HepG2 (cell line): ENCODE measurements around the gene CNOT8. TPM values are rescaled to one million over a fixed set of nuclear protein-coding genes. Genes with fewer than 3 reads are reported as not detected.

Experiments used
- KMT2A ChIP-seq: sonication (generic); formaldehyde crosslinking; IDR thresholded peaks from 2 replicates; pipeline ENCODE4 v1.4.0; 2020; ENCODE audit warnings: missing genetic modification reagents
- MXI1 ChIP-seq: IDR thresholded peaks from 3 replicates; pipeline ENCODE4 v1.6.1; 2012; ENCODE audit warnings: low read depth, low read length, inconsistent platforms, borderline replicate concordance
- RAD21 ChIP-seq: fragments of 450-650 bp; formaldehyde crosslinking; IDR thresholded peaks from 2 replicates; pipeline ENCODE4 v1.5.0; 2020; ENCODE audit warnings: mild to moderate bottlenecking
- ZBTB1 ChIP-seq: sonication (generic); formaldehyde crosslinking; IDR thresholded peaks from 2 replicates; pipeline ENCODE4 v1.4.0; 2020; ENCODE audit warnings: missing genetic modification reagents, borderline replicate concordance
- ZNF317 ChIP-seq: sonication (generic); formaldehyde crosslinking; IDR thresholded peaks from 2 replicates; pipeline ENCODE4 v1.5.0; 2020; ENCODE audit warnings: mild to moderate bottlenecking, missing genetic modification reagents
- ZNF331 ChIP-seq: sonication (generic); formaldehyde crosslinking; IDR thresholded peaks from 2 replicates; pipeline ENCODE4 v1.4.0; 2020; ENCODE audit warnings: missing genetic modification reagents
- ZNF333 ChIP-seq: sonication (generic); formaldehyde crosslinking; IDR thresholded peaks from 2 replicates; pipeline ENCODE4 v1.4.0; 2020; ENCODE audit warnings: mild to moderate bottlenecking, missing genetic modification reagents, borderline replicate concordance
- ZNF367 ChIP-seq: sonication (generic); formaldehyde crosslinking; IDR thresholded peaks from 2 replicates; pipeline ENCODE4 v1.4.0; 2020; ENCODE audit warnings: missing genetic modification reagents, borderline replicate concordance
- ZNF607 ChIP-seq: sonication (generic); formaldehyde crosslinking; IDR thresholded peaks from 2 replicates; pipeline ENCODE4 v1.5.1; 2020; ENCODE audit warnings: missing genetic modification reagents, mild to moderate bottlenecking, borderline replicate concordance
- ZNF776 ChIP-seq: sonication (generic); formaldehyde crosslinking; IDR thresholded peaks from 2 replicates; pipeline ENCODE4 v1.4.0; 2020; ENCODE audit warnings: mild to moderate bottlenecking, missing genetic modification reagents
- polyA plus RNA-seq, 8 experiments: library from polyadenylated mRNA; depleted of rRNA in 3 of 8; stranded (reverse) in 7 of 8; unstranded in 1 of 8; fragments of >200 nt; fragmentation: Illumina TruSeq in 4 of 8; extraction: Trizol in 4 of 8; gene quantifications; 2 replicates each; pipeline versions ENCODE4 v1.2.1 to v1.2.3, GENCODE V29; 2011 to 2016; ENCODE audit warnings: low read depth in 4 of 8, missing spikeins in 1 of 8, mixed read lengths in 1 of 8; ENCODE audit not compliant: insufficient read depth in 1 of 8
- total RNA-seq, 5 experiments: library from RNA; depleted of rRNA; stranded (reverse); fragments of >200 nt; fragmentation: Illumina TruSeq; extraction: Trizol; gene quantifications; 2 replicates each; pipeline ENCODE4 v1.2.3, GENCODE V29; 2016; ENCODE audit warnings: low read depth in 1 of 5
- TF ChIP-seq, protein P1 (sequence below): IDR thresholded peaks from 2 replicates; pipeline ENCODE4 v1.6.1; 2016; ENCODE audit warnings: missing compliant biosample characterization, missing genetic modification reagents, borderline replicate concordance
- TF ChIP-seq, protein P2 (sequence below): sonication (generic); formaldehyde crosslinking; IDR thresholded peaks from 2 replicates; pipeline ENCODE4 v1.4.0; 2020; ENCODE audit warnings: mild to moderate bottlenecking, missing genetic modification reagents
- TF ChIP-seq, protein P3 (sequence below): conservative IDR thresholded peaks from 2 replicates; pipeline ENCODE4 v1.6.1; 2018; ENCODE audit warnings: missing genetic modification reagents
- TF ChIP-seq, protein P4 (sequence below): IDR thresholded peaks from 2 replicates; pipeline ENCODE4 v1.6.1; 2016
- TF ChIP-seq, protein P5 (sequence below): sonication (generic); formaldehyde crosslinking; IDR thresholded peaks from 2 replicates; pipeline ENCODE4 v1.9.0; 2021; ENCODE audit warnings: missing genetic modification reagents, borderline replicate concordance

Gene CNOT8
- total and polyA plus RNA-seq, 2 of the 13 experiments (the other 11 are each of a cell fraction or from before 2014, with no cell fraction given): 37.1 to 74.9 TPM

DNA sequence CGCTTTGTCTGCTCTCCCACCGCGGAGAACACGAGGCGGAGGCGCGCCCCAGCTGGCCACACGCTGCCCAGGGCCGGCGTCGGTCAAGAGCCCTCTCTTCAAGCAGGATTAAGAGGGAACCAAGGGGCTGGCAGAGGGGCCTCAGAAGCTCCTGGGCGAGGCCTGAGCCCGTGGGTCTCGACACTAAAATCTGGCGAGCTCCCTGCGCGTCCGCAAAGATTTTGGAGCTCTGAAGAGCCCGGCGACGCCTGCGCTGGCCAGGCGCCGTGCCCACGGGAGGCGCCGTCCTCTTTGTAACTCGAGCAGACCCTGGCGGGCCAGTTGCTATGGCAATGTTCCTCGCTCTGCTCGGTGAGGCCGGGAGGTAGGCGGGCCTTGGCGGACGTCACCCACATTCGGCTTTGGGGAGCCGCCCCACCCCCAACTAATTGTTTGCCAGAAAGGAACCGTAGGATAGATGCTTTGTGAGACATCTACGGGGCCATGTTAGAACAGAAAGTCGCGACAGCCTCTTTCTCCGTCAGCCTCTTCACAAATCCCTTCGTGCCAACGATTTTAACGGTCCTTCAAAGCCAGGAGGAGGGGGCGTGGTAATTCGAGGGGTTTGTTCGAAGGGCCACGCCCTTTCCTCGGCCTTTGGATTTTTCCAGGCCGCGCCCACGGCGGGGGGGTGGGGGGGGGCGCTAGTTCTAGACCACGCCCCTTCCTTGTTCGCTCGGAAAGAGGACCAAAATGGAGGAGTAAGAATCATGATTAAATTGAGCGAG is 714 bp upstream of the CNOT8 start (continued):
- TF ChIP-seq KMT2A (CRISPR knock-in tag): peak; percentile 56; the same call in 1 of the 2 replicates
- no peak; the same call in 1 of the 2 replicates for TF ChIP-seq ZNF607 (CRISPR knock-in tag)
- no peak for TF ChIP-seq ZBTB1 (CRISPR knock-in tag)
- peak; percentile 89 for TF ChIP-seq MXI1
- TF ChIP-seq, protein P1, sequence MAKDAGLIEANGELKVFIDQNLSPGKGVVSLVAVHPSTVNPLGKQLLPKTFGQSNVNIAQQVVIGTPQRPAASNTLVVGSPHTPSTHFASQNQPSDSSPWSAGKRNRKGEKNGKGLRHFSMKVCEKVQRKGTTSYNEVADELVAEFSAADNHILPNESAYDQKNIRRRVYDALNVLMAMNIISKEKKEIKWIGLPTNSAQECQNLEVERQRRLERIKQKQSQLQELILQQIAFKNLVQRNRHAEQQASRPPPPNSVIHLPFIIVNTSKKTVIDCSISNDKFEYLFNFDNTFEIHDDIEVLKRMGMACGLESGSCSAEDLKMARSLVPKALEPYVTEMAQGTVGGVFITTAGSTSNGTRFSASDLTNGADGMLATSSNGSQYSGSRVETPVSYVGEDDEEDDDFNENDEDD (CRISPR knock-in tag): peak; percentile 51; the same call in 1 of the 2 replicates
- TF ChIP-seq ZNF367: 0 out of 2 replicates have a peak, but pooled peaks have one; percentile 51
- TF ChIP-seq RAD21: peak; percentile 23; the same call in 1 of the 2 replicates
- peak; percentile 33; the same call in 1 of the 2 replicates for TF ChIP-seq ZNF776 (CRISPR knock-in tag)
- TF ChIP-seq, protein P2, sequence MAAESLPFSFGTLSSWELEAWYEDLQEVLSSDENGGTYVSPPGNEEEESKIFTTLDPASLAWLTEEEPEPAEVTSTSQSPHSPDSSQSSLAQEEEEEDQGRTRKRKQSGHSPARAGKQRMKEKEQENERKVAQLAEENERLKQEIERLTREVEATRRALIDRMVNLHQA (CRISPR knock-in tag): no peak
- TF ChIP-seq, protein P3, sequence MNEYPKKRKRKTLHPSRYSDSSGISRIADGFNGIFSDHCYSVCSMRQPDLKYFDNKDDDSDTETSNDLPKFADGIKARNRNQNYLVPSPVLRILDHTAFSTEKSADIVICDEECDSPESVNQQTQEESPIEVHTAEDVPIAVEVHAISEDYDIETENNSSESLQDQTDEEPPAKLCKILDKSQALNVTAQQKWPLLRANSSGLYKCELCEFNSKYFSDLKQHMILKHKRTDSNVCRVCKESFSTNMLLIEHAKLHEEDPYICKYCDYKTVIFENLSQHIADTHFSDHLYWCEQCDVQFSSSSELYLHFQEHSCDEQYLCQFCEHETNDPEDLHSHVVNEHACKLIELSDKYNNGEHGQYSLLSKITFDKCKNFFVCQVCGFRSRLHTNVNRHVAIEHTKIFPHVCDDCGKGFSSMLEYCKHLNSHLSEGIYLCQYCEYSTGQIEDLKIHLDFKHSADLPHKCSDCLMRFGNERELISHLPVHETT (CRISPR knock-in tag): no peak
- TF ChIP-seq, protein P4, sequence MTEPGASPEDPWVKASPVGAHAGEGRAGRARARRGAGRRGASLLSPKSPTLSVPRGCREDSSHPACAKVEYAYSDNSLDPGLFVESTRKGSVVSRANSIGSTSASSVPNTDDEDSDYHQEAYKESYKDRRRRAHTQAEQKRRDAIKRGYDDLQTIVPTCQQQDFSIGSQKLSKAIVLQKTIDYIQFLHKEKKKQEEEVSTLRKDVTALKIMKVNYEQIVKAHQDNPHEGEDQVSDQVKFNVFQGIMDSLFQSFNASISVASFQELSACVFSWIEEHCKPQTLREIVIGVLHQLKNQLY: no peak
- TF ChIP-seq, protein P5, sequence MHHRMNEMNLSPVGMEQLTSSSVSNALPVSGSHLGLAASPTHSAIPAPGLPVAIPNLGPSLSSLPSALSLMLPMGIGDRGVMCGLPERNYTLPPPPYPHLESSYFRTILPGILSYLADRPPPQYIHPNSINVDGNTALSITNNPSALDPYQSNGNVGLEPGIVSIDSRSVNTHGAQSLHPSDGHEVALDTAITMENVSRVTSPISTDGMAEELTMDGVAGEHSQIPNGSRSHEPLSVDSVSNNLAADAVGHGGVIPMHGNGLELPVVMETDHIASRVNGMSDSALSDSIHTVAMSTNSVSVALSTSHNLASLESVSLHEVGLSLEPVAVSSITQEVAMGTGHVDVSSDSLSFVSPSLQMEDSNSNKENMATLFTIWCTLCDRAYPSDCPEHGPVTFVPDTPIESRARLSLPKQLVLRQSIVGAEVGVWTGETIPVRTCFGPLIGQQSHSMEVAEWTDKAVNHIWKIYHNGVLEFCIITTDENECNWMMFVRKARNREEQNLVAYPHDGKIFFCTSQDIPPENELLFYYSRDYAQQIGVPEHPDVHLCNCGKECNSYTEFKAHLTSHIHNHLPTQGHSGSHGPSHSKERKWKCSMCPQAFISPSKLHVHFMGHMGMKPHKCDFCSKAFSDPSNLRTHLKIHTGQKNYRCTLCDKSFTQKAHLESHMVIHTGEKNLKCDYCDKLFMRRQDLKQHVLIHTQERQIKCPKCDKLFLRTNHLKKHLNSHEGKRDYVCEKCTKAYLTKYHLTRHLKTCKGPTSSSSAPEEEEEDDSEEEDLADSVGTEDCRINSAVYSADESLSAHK: no peak
- TF ChIP-seq ZNF317 (CRISPR knock-in tag): peak; percentile 75; the same call in 1 of the 2 replicates
- no peak for TF ChIP-seq ZNF333
- 0 out of 2 replicates have a peak, but pooled peaks have one; percentile 43 for TF ChIP-seq ZNF331 (CRISPR knock-in tag)
